Nephron progenitor cell (in vitro differentiated cells): Measurements from ENCODE around the gene FAM221A.

Experiments
- DNase-seq: peaks from one replicate; pipeline ENCODE4 v3.0.0; 2021
- H3K27ac Mint-ChIP-seq: 2 replicates; pipeline ENCODE4 v1.8.0; 2021; ENCODE audit warnings: mild to moderate bottlenecking, moderate library complexity, mixed read lengths
- H3K27me3 Mint-ChIP-seq: 2 replicates; pipeline ENCODE4 v1.8.0; 2021; ENCODE audit warnings: mild to moderate bottlenecking, low read depth, mixed read lengths; ENCODE audit not compliant: poor library complexity
- H3K36me3 Mint-ChIP-seq: 2 replicates; pipeline ENCODE4 v1.8.0; 2021; ENCODE audit warnings: low read depth, mixed read lengths
- H3K4me1 Mint-ChIP-seq: 2 replicates; pipeline ENCODE4 v1.8.0; 2021; ENCODE audit warnings: mixed read lengths
- H3K4me3 Mint-ChIP-seq: 2 replicates; pipeline ENCODE4 v1.8.0; 2021; ENCODE audit warnings: mild to moderate bottlenecking, moderate library complexity, mixed read lengths
- H3K9me3 Mint-ChIP-seq: 2 replicates; pipeline ENCODE4 v1.8.0; 2021; ENCODE audit warnings: mild to moderate bottlenecking, moderate library complexity, mixed read lengths
- CTCF ChIP-seq: fragments of 200-600 bp; sonication (generic); IDR thresholded peaks from 2 replicates; pipeline ENCODE4 v1.5.0; 2021; ENCODE audit warnings: antibody characterized with exemption

FAM221A gene

GRCh38 chr7:23693224-23693623, 13.2 kb downstream of the FAM221A start:
- Mint-ChIP-seq H3K36me3 (peaks cover 35% of the 10 kb centered on the region), H3K27me3 (no peaks in the 10 kb centered on the region), H3K4me1 (no peaks in the 10 kb centered on the region), H3K27ac (no peak overlapping the region), H3K4me3 (no peak overlapping the region), H3K9me3 (peaks cover 13% of the 10 kb centered on the region)
- no peak for DNase-seq
- TF ChIP-seq CTCF: no peak

GRCh38 chr7:23696916-23697441, 17.0 kb downstream of the FAM221A start:
- peak; percentile 72 for DNase-seq
- H3K27ac Mint-ChIP-seq: no peak overlapping the region
- H3K36me3 Mint-ChIP-seq: peaks cover 26% of the 10 kb centered on the region
- peaks cover 13% of the 10 kb centered on the region for H3K9me3 Mint-ChIP-seq
- no peaks in the 10 kb centered on the region for H3K27me3 Mint-ChIP-seq
- no peak overlapping the region for H3K4me3 Mint-ChIP-seq
- TF ChIP-seq CTCF: peak; percentile 67
- no peaks in the 10 kb centered on the region for H3K4me1 Mint-ChIP-seq

DNA sequence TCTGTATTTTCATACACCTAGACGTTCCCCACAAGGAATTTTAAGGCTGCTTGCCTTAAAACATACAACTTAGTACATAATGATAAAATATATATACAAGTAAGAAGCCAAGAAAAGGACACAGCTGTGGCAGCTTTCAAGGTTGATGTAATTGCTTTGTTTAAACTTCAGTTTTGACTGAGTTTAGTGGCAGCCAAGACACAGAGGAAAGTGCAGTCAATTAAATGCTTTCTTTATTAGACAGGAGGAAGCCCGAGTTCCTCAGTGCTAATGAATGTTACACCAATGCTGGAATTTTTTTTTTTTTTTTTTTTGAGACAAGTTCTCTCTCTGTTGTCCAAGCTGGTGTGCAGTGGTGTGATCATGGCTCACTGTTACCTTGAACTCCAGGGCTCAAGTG, 18.8 kb downstream of the FAM221A start:
- peaks cover 6% of the 10 kb centered on the region for H3K9me3 Mint-ChIP-seq
- TF ChIP-seq CTCF: no peak
- H3K4me1 Mint-ChIP-seq: no peaks in the 10 kb centered on the region
- no peaks in the 10 kb centered on the region for H3K27me3 Mint-ChIP-seq
- DNase-seq: no peak
- H3K4me3 Mint-ChIP-seq: no peak overlapping the region
- no peak overlapping the region for H3K27ac Mint-ChIP-seq
- H3K36me3 Mint-ChIP-seq: peaks cover 24% of the 10 kb centered on the region

DNA sequence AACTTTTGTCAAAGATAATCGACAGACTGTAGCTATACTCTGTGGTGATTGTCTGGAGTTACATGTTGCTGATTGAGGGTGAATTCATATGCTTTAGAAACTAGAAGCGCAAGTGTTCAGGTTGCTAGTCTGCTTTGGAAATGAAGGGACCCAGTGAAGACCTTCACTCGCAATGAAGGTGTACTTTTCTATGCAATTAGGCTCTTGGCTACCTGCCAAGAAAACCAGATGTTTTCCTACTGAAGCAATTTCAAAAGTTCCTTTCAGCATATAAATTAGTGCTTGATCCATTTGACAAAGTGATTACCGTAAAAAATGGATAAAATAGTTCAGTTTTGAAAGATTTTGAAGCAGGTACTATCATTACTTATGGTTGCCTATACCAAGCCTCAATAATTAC, 20.0 kb downstream of the FAM221A start:
- no peak for DNase-seq
- Mint-ChIP-seq H3K4me3 (no peak overlapping the region), H3K27me3 (no peaks in the 10 kb centered on the region), H3K27ac (no peak overlapping the region), H3K4me1 (no peaks in the 10 kb centered on the region), H3K36me3 (peaks cover 30% of the 10 kb centered on the region), H3K9me3 (peaks cover 12% of the 10 kb centered on the region)
- no peak for TF ChIP-seq CTCF

DNA sequence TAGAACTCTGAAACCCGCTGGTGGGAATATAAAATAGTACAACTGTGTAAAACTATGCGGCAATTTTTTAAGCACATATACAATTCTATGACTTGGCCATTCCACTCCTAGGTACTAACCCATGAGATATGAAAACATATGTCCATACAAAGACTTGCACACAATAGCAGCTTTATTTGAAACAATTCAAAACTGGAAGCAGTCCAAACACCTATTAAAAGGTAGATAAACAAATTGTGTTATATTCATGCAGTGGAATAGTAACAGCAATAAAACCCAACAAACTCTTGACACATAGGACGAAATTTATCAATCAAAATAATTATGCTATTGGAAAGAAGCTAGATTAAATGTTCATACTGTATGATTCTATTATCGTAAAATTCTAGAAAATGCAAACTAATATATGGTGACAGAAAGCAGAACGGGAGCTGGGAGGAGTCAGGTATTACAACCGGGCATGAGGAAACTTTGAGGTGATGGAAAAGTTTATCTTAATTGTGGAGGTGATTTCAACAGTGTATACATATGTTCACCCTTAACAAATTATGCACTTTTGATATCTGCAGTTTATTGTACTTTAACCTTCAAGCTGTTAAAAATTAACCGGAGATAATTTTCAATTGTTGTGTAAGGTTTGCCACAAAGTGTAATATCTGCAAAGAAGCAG, 29.2 kb downstream of the FAM221A start:
- Mint-ChIP-seq H3K4me1 (no peaks in the 10 kb centered on the region), H3K36me3 (peaks cover 25% of the 10 kb centered on the region), H3K27me3 (no peaks in the 10 kb centered on the region), H3K27ac (no peak overlapping the region), H3K4me3 (no peak overlapping the region), H3K9me3 (peaks cover 45% of the 10 kb centered on the region)
- no peak for DNase-seq
- no peak for TF ChIP-seq CTCF

DNA sequence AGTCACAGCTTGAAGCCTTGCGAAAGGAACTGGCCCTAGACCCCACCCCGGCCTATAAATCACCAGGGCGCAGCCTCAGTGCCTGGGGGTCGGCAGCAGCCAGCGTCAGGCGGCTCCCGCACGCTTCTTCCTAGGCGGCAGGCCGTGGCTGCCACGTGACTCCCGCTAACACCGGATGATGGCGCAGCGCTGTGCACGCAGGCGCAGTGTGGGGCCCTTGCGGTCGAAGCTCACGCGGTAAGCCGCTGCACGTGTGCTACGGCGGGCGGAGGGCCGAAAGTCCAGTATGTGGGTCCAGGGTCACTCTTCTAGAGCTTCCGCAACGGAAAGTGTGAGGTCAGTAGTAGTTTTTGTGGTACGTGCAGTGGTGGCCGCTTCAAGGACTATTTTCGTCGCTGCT, 30.0 kb downstream of the FAM221A start, which contains the start of gene STK31:
STK31 (plus strand) TSS at position 220 of the 400 bp plus-strand sequence; CDS start at position 287, 67 bp downstream.
- Mint-ChIP-seq H3K36me3 (peaks cover 17% of the 10 kb centered on the region), H3K9me3 (peaks cover 37% of the 10 kb centered on the region), H3K27me3 (no peaks in the 10 kb centered on the region), H3K4me3 (no peak within 1 kb of the TSS), H3K4me1 (no peaks in the 10 kb centered on the region), H3K27ac (peak within 1 kb of the TSS; percentile 62)
- TF ChIP-seq CTCF: no peak
- no peak for DNase-seq
